GM10266 (cell line): ENCODE measurements around the gene GTF3C2.
"Not testable (repeated sequence)": the region's sequence is repeated elsewhere in the genome, so short reads cannot be mapped to it uniquely, and the experiment has no call there.

Source experiments
- DNase-seq: peaks from one replicate; pipeline ENCODE4 v3.0.0; 2012; ENCODE audit errors: extremely low spot score
- CTCF ChIP-seq: IDR thresholded peaks from 2 replicates; pipeline ENCODE4 v1.5.1; 2012; ENCODE audit warnings: mild to moderate bottlenecking, low read depth; ENCODE audit not compliant: control insufficient read depth, insufficient read depth; ENCODE audit errors: missing control alignments

Gene GTF3C2

DNA sequence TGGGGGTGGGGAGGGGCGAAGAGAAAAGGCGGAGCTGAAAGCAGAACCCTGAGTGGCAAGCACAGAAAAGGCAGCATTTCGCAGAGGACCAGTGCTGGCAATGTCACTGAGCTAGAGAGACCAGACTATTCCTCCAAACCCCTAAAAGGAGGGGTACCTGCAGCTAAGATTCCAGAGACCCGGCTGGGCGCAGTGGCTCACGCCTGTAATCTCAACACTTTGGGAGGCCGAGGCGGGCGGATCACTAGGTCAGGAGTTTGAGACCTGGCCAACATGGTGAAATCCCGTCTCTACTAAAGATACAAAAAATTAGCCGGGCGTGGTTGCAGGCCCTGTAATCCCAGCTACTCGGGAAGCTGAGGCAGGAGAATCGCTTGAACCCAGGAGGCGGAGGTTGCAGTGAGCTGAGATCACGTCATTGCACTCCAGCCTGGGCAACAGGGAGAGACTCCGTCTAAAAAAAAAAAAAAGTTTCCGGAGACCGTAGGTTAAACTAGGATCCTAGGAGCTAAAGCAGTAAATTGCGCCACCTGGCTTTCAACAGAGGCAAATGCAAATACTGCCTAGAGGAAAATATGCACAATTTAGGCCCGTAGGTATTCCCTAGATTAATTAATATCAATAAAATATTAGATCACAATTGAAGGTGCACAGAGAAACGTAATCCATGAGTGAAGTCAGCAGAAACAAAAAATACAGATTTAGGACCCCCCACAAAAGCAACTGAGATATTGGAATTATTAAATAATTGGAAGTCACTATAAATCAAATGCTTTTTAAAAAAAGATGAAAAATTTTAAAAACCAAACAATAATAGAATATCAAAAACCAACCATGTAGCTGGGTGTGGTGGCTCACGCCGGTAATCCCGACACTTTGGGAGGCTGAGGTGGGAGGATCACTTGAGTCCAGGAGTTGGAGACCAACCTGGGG lies 53.2 kb downstream of the GTF3C2 start:
- DNase-seq = peak; percentile 73

DNA sequence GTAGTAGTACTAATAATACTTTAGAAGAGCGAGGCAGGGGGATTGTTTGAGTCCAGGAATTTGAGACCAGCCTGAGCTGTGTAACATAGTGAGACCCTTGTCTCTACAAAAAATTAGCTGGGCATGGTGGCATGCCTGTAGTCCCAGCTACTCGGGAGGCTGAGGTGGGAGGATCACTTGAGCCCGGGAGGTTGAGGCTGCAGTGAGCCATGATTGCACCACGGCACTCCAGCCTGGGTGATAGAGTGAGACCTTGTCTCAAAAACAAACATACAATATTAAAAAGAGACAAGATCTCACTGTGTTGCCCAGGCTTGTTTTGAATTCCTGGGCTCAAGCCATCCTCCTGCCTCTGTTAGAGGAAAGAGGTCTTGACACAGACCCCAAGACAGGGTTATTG lies 56.0 kb downstream of the GTF3C2 start:
- not testable (repeated sequence) for DNase-seq

More for the DNA sequence above, 53.2 kb downstream of the GTF3C2 start:
- peak; percentile 86 for TF ChIP-seq CTCF

- no peak for TF ChIP-seq CTCF
- no peak for DNase-seq
These were observed 58.0 kb downstream of the GTF3C2 start for GRCh38 chr2:27298391-27299080.

DNA sequence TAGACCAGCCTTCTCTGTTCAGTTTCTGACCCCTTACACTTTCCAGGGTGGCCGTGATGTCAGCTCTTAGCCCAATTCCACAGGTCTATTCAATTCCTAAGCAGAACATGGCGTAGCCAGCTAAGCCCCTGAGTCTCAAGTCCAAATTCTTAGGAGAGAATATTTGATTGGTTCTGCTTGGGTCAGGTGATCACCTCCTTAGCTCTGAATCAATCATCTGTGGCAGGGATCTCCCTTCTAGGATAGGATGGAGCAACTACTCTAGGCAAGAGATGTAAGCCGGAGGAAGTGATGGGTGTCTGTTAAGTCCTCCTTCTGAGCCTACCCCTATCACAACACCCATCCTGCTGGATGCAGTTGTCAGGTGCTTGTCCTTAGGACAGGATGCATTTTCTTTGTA lies 59.4 kb downstream of the GTF3C2 start:
- no peak for TF ChIP-seq CTCF
- DNase-seq = no peak

- no peak for TF ChIP-seq CTCF
- no peak for DNase-seq
These were observed 60.1 kb downstream of the GTF3C2 start for GRCh38 chr2:27296481-27296880.

DNA sequence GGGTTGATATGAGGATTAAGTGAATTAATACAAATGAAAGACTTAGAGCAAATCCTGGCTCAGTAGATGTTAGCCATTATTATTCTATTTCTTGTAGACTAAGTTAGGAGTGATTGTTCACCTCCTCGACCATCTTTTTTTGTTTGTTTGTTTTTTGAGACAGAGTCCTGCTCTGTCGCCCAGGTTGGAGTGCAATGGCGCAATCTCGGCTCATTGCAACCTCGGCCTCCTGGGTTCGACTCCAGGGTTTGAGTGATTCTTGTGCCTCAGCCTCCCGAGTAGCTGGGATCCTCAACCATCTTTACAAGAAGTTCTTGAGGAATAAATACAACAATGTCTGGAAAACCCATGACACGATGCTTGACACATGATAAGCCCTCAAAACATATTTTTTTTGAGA lies 61.6 kb downstream of the GTF3C2 start:
- DNase-seq = no peak
- no peak for TF ChIP-seq CTCF

DNA sequence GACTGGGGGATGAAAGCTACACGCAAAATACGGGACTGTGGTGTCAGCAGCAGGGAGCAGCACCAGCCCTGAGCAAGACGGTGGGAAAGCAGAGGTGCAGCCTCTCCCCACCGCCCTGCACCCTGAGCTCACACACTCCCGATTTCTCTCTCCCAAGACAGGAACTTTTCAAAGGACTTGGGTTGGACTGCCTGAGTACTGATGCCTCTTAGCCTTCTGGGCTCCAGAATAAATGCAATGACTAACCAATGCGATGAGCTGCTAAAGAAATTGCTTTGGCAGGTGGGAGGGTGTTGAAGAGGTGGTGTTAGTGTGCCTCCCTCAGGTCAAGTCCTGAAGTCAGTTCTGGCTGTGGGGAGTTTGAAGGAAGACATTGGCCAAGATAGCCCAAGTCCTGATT lies 64.7 kb downstream of the GTF3C2 start:
- DNase-seq = no peak
- TF ChIP-seq CTCF = no peak
